D721Med (cell line): ENCODE data around the gene TAF4.

Experiments used
- DNase-seq: peaks from one replicate; pipeline ENCODE4 v3.0.0; 2011; ENCODE audit warnings: low spot score; ENCODE audit not compliant: insufficient read length
- FAIRE-seq: peaks from 2 replicates; lab custom pipeline; 2011; peaks lifted over from hg19 to GRCh38; lab: Jason Lieb, UNC
- CTCF ChIP-seq: IDR thresholded peaks from 2 replicates; pipeline ENCODE4 v1.5.1; 2012; ENCODE audit warnings: mild to moderate bottlenecking, control low read depth; ENCODE audit not compliant: insufficient read depth; ENCODE audit errors: missing control alignments

TAF4 gene

GRCh38 chr20:61932711-61933480, 132.8 kb downstream of the TAF4 start:
- FAIRE-seq, result no peak
- no peak for TF ChIP-seq CTCF
- DNase-seq, result no peak

GRCh38 chr20:61932199-61932592, 133.5 kb downstream of the TAF4 start:
- no peak for TF ChIP-seq CTCF
- no peak for FAIRE-seq
- no peak for DNase-seq

GRCh38 chr20:61931476-61932198, 134.0 kb downstream of the TAF4 start:
- DNase-seq (no peak), FAIRE-seq (no peak)
- no peak for TF ChIP-seq CTCF

- no peak for DNase-seq
- TF ChIP-seq CTCF, result no peak
- FAIRE-seq, result no peak
Observed at GRCh38 chr20:61930776-61931475, 134.8 kb downstream of the TAF4 start.

GRCh38 chr20:61929971-61930666, 135.6 kb downstream of the TAF4 start:
- no peak for TF ChIP-seq CTCF
- no peak for DNase-seq
- FAIRE-seq, result no peak

GRCh38 chr20:61929561-61929960, 136.1 kb downstream of the TAF4 start:
- no peak for TF ChIP-seq CTCF
- no peak for FAIRE-seq
- DNase-seq, result no peak
